Inflammatory macrophage (primary cell): Measurements from ENCODE around the gene ABI3BP.
"Not testable (repeated sequence)": the region's sequence is repeated elsewhere in the genome, so short reads cannot be mapped to it uniquely, and the experiment has no call there.

Experiments
- DNase-seq, 2 donors: peaks; one replicate each; pipeline ENCODE4 v3.0.0-alpha.2; 2020 to 2022
- total RNA-seq, 18 experiments: gene quantifications; one replicate each; lab custom pipeline; 2026; ENCODE audit warnings: mixed read lengths in 6 of 18, inconsistent platforms in 2 of 18; lab: John Stamatoyannopoulos, UW

The ABI3BP gene, protein sequence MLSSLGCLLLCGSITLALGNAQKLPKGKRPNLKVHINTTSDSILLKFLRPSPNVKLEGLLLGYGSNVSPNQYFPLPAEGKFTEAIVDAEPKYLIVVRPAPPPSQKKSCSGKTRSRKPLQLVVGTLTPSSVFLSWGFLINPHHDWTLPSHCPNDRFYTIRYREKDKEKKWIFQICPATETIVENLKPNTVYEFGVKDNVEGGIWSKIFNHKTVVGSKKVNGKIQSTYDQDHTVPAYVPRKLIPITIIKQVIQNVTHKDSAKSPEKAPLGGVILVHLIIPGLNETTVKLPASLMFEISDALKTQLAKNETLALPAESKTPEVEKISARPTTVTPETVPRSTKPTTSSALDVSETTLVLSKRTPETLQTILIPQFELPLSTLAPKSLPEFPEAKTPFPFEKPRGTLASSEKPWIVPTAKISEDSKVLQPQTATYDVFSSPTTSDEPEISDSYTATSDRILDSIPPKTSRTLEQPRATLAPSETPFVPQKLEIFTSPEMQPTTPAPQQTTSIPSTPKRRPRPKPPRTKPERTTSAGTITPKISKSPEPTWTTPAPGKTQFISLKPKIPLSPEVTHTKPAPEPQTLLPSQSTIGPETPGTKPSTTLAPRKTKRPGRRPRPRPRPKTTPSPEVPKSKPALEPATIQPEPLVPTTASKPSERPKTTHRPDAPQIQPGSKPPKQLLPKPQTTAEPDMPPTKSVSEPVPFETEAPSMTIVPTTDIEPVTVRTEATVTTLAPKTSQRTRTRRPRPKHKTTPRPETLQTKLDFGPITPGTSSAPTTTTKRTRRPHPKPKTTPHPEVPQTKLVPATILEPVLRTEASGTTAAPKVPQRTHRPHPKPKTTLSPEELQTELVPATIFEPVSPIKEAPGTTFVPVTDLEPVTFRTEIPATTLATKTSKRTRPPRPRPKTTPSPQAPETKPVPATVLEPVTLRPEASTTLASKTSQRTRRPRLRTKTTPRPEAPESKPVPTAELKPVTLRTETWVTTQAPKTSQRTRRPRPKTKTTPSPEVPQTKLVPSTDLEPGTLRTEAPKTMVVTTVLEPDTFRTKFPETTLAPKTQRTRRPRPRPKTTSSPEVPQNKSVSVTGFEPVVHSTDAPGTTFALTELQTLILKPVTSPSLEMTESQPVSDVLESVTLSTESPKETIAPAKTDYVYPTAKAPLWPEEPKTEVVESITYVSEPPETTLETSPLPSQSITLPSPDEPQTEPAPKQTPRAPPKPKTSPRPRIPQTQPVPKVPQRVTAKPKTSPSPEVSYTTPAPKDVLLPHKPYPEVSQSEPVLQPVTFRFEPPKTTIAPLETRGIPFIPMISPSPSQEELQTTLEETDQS (N-terminal part only)
- 0 to 0.49 (median 0.07) reads per million in 18 experiments for total RNA-seq

DNA sequence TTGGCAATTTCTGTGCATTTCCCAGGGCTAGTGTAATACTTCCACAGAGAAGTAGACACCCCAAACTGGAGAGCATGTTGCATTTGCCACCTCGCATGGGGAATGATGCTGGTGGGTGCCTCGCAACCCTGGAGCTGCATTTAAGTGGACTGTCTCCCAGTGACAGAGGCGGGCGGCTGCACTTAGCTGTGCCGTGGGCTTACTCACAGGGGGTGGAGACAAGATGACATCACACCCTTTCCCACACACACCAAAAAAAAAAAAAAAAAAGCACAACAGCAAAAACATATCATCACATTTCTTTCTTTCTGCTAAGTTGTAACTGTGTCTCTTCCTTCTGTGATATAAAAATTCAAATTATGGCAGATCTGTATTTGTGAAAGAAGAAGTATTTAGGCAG lies at the start of gene ABI3BP:
Gene ABI3BP (minus strand): TSS at position 113 of the 400 bp plus-strand sequence. CDS start 37 bp downstream, at position 76.
- peak; percentile 4 to 39 for DNase-seq

DNA sequence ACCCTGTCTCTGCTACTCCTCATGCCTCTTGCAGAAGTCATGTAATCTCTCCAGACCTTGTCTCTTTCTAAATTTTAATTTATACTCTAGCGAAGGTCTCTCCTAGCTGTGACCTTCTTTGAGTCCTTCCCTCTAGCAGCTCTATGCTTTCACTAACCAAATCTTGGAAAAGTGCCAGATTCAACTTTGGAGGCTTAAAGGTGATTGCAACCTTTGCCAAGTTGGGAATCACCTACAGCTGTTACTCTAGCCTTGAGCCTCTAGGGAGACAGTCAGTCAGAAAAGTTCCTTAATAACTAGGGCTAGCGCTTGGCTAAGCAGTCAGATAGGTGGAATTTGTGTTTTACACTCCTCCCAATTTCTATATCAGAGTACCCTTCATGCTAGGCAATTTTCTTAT lies 46.1 kb upstream of the ABI3BP start:
- DNase-seq: no peak

DNA sequence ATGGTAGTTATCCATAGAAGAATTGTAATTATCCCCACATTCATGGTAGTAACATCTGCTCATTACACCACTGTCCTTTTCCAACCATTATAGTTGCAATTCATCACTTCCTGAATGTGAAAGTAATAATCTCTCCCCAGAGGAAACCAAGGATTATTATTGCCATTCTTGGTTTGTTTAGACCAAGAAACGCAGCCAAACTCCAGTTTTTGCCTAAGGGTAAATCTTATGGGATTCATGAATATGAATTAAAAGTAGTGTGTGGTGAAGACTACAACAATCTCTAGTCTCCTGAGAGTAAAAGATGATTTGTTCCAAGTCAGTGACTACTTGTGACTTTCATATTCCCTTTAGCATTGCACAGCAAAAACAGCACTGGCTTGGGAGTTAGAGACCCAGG lies 45.7 kb upstream of the ABI3BP start:
- no peak for DNase-seq

DNA sequence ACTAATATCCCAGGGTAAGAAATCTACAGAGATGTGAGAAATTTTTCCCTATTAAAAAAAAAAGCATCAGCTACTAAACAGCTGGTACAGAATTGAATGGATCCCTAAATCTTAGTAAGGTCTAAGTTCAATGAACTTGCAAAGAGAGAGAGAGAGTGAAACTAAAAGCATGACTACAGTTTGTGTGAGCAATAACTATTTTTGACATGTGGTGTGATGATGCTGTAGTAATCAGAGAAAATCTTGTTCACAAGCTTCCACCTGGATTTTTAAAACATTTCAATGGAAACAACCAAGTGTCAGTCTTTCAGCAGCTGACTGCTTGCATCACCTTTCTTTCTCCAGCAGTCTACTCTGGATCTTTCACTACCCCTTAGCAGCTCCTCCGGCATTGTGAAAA lies 45.2 kb upstream of the ABI3BP start:
- no peak for DNase-seq

DNA sequence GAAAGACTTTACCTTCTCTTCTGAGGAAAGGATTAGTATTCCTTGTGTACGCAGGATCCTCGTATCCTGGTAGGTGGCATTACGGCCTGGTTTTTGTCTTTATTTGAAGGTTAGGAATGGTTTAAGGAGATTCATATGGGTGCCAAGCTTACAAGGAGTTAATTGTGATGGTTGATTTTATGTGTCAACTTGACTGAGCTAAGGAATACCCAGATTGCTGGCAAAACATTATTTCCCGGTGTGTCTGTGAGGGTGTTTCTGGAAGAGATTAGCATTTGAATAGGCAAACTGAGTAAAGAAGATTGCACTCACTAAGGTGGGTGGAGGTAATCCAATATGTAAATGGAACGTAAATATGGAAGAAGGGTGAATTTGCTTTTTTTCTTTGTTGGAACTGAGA lies 44.4 kb upstream of the ABI3BP start:
- DNase-seq: no peak

DNA sequence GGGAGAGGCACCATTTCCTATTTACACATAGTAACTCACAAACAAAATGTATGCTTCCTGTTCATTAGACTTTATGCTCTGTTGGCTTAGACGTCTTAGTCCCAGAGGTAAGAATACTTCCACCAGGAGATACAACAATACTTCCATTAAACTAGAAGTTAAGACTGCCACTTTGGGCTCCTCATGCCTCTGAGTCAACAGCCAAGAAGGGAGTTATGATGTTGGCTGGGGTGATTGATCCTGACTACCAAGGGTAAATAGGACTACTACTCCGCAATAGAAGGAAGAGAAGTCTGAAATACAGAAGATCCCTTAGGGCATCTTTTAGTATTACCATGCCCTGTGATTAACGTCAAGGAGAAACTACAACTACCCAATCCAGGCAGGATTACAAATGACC lies 43.5 kb upstream of the ABI3BP start:
- no peak for DNase-seq

DNA sequence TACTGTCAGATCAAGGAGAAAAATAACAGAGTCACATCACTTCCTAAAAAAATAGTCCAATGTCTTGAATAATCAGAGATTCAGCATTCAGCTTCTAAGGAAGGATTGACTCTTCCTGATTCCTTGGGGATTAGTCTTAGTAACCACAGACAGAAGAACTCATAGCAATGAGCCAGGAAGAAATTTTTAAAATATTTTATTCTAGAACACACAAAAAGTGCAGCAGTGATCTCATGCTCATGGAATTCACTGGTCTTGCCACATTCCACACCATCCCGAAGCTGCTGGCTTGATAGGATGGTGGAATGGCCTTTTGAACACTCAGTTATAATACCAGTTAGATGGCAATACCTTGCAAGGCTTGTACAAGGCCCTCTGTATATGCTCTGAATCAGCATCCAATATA lies 43.0 kb upstream of the ABI3BP start:
- no peak for DNase-seq

DNA sequence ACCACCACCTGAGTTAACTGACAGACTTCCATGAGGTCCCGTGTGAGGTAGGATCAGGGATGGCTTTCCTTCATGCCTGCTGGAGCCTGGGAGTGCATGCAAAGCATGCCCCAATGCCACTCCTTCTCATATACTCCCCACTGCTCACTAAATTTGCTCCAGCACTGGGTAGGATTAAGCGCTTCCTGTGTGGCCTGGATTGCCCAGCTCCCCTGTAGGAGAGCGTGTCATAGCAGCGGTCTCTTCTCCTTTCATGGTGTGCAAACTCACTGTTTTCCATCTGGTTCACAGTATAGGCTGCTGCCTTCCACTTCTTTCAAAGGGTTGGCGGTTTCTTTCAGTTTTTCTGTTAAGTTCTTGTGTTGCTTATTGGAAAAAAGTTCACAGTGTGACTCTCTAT lies 34.1 kb upstream of the ABI3BP start:
- DNase-seq: no peak

DNA sequence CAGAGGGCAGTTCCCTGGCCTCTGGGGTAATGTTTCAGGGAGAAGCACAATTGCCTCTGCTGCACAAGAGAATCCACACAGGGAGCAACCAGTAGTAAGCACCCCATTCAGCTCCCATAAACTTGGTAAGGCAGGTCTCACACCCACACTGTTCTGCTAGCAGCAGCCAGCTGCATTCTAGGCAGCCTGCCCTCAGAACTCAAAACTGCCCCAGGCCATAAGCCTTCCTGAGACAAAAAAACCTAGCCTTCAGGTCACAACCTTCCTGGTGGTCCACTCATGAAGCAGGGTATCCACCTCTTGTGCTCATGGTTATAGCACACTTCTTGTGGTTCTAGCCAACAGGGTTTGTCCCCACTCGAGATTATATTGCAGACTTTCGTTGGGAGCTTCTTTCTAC lies 33.7 kb upstream of the ABI3BP start:
- no peak for DNase-seq

DNA sequence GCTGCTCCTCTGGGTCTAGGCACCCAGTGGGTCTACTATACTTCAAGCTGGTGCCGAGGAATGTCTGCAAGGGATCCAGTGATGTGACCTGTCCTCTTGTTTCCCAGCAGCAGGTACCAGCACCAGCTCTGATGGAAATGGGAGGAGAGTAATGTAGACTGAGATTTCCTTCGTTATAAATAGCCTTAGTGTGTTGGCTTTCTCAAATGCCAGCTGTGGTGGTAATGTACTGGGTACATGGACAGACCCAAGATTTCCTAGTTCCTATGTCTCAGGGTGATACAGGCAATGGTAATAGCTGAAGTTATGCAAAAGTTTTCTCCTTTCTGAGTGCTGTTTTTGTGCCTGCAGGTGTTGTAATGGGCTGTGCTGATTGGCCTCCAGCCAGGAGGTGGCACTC lies 33.0 kb upstream of the ABI3BP start:
- no peak for DNase-seq

DNA sequence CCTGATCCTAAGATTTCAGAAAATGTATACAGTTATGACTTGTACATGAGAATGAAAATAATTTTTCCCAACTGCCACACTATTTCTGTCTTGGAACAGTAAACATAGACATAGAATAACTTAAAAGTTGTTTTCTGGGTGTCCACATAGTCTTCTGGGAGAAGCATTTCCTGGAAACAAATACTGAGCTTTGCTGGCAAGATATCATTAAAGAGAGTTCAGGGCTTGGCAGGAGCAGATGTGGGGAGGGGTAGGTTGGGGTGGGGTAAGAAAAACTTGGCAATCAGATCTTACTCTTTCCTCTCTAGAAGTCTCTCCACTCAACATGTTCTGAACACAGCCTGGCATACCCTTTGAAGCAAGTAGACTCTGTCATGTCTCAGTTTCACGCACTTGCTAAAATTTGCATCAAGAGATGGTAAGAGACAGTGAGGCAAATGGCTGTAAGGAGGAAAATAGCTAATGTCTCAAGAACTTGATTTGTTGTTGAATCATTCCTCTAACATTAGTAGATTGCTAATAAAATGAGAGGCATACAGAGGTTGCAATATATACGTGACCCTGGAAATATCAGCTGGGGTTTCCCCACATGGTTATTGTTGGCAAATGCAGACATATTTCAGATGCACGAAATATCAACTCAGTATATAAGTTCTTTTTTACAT lies 27.3 kb upstream of the ABI3BP start:
- DNase-seq: no peak

DNA sequence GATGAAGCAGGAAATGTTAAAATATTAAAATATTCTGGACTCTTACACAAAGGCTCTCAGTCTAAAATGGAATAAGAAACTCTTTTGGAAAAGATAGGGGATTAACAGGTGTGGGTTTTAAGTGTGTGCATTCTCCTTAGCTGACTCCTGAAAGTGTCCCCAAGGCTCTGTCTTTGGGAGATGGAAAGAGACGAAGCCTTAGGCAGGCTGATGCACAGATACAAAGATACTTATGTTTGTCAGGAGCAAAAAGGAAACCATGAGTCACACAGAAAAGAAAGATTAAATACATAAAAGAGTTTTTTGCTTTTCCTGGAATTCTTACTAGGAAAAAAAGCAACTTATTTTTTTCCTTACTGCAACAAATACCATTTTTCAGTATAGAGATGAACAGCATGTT lies 23.8 kb upstream of the ABI3BP start:
- no peak for DNase-seq

DNA sequence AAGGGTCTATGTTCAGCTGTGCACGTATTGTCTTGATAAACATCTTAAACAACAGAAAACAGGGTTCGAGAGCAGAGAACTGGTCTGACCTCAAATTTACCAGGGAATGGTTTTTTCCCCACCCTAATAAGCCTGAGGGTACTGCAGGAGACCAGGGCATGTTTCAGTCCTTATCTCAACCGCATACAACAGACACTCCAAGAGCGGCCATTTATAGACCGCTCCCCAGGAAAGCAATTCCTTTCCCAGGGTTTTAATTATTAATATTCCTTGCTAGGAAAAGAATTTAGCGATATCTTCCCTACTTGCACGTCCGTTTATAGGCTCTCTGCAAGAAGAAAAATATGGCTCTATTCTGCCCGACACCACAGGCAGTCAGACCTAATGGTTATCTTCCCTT lies 19.1 kb upstream of the ABI3BP start:
- DNase-seq: not testable (repeated sequence)

DNA sequence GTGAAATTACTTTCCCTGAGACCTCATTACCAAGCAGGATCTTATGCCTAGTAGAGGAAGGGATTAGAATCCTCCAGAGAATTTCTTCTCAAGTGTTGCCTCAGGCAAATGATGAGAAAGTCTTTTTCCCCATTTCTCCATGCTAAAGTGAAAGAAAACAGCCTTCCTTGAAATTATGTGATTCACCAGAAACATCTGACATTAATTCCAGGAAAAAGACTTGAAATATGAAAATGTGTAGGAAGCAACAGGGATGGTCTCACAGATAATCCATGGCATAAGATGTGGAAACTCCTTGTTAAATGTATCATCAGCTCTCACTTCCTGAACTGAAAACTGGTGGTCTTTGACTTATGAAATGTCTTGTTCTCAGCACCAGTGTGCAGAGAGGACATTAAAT lies 17.9 kb upstream of the ABI3BP start:
- no peak for DNase-seq

DNA sequence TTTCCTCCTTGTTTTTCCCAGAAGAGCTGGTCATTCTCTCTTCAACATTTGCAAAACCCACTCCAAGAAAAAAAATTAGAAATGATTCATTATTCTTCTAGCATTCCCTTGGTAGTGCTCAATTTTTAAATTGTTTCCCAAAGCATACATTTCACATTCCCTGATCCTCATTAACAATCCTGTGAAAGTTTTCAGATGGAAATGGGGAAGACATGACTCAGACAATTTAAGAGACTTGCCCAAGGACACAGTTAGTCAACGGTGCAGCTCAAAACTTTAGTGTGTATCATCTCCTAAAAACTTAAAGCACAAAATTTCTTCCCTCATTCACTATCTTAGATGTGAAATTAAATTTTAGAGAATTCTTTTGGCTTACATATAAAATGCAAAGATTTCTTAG lies 17.1 kb upstream of the ABI3BP start:
- no peak for DNase-seq

DNA sequence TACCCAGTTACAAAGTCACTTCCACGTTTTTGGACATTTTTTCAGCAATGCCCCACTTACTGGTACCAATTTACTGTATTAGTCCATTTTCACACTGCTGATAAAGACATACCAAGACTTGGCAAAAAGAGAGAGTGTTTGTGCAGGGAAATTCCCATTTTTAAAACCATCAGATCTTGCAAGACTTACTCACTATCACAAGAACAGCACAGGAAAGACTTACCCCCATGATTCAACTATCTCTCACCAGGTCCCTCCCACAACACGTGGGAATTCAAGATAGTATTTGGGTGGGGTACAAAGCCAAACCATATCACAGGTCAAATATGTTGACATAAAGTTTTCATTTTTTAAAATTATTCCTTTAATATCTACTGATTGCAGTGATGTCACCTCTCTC lies 16.2 kb upstream of the ABI3BP start:
- DNase-seq: no peak

DNA sequence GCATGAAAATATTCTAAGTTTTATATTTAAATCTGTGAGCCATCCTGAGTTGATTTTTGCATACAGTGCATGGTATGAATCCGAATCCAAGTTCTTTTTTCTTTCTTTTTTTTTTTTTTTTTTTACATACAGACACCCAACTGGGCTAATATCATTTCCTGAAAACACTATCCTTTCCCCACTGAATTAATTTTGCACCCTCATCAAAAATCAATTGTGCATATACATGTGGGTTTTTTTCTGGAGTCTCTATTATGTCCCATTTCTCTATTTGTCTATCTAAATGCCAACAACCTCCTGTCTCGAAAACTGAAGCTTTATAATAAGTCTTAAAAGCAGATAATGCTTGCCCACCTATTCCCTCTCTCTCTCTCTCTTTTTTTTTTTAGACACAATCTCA lies 5.9 kb upstream of the ABI3BP start:
- DNase-seq: no peak

DNA sequence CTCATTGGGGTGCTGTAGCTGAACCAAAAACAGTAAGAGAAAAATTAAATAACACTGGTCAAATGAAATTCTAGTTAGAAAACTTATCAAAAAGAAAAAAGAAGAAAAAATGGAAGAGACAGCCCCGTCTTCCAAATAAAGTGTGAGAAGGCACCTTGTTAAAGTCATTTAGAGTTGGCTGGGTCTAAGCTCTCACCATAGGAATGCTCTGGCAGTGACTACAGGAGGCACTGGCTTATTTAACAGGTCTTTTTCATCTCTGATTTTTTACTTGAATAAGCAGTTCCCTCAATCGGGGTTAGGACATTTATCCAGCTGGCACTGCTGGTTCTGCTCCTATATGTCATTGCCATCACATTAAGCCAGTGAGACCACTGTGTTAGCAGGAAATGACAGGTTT lies 1.6 kb upstream of the ABI3BP start:
- no peak for DNase-seq

DNA sequence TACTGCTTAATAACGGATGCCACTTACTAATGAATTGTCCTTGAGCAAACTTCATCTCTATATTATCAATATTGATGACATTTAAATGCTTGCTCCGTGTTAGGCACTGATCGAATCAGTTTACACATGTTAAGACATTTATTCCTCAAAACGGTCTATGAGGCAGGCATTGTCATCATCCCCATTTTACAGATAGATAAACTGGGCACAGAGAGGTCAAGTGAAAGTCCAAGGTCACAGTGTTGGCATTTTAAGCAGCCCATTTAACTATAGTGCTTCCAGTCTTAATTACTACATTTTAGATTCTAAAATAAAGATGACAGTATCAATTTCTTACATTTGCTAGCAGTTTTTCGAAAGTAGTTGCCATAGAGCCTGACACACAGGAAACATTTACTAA lies 966 bp upstream of the ABI3BP start:
- no peak for DNase-seq

DNA sequence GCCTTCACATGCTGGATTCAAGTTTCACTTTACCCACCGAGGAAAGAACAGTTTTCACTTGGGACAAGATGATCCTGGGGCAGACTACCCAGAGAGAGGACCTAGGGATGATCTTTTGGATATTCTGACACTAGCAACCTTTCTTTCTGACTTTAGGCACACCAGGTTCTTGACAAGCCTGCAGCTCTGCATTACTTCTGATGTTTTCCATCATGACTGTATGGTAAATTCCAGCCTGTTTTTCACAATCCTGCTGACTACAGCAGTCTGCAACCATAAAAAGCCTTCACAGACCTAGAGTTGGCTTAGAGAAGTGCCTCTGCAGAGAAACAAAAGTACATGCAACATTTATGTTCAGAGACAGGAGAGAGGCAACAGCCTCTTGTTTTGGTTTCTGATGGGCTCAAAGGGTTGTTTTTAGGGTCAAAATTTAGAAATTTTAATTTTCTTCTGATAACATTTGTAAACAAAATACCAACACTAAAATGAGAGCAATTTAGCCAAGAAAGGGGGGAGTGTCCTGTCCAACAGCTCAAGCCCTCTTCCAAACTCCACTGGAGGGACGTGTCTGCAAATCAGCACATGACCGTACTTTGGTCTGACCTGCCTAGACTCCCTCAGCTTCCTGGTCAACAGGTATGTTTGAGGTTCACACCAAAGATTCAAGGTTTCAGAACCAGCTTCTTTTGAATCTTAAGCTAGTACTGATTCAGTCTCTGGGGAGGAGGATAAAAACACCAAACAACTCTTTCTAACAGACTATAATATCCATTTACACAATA lies 799 bp downstream of the ABI3BP start:
- DNase-seq: no peak

DNA sequence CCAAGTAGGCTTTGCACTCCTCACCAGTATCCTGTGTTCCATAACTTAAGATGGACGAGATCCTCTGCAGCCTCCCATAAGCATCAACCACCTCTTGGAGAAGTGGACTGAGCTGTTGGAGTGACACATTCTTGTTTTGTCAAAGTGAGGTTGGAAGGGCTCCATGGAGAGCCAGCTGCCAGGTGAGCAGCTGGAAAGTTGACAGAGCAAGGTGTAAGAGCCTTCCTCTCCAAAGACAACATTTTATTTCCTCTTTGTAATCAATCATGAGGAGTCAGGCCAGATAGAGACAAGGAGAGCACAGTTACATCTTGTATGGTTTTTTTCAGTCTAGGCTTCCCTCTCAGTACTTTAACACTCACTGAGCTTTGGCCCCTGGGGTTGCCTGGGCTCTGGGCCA lies 5.1 kb downstream of the ABI3BP start:
- DNase-seq: no peak

DNA sequence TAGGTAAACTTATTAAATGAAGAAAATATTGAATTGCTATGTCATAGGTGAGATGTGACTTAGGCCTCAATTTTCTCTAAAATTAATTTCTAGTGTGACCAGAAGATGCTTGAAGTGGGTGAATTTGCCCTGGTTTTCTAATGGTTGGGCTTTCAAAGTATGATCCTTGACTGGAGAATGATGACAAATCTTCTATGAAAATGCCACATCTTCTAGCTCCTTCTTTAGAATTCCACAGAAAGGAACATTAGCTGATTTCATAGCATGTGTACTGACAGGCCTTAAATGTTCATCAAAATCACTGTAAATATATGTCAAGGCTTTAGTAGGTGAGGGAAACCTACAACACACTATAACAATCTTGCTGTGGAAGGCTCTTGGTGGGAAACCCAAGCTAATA lies 8.9 kb downstream of the ABI3BP start:
- no peak for DNase-seq
